HG03097 (cell line): ENCODE data around the gene ANKRD60.

Experiments
- ATAC-seq: cut with Tn5 transposase; IDR thresholded peaks from one replicate; pipeline ENCODE4 v1.9.1; 2021; ENCODE audit not compliant: unreplicated experiment, low FRiP score

Gene ANKRD60

DNA sequence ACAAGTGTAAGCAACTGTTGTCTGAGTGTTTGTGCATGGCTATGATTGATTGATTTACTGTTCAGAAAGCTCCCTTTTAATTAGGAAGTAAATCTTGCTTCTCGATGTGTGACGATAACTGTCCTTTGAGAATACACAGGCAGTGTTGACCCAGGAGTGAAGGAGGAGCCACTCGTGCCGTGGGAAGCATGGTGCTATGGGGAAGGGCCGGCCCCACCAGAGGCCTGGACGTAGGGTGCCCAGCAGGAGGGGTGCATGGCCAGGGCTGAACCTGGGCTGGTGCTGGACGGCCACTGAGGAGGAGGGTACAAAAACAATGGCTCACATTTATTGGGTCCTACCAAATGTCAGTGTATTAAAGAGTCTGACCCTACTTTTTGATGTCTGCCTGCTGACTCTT, 60.7 kb downstream of the ANKRD60 start:
- ATAC-seq, result no peak
